ENCODE measurements around the gene CBARP. TPM values are rescaled to one million over a fixed set of nuclear protein-coding genes. Genes with fewer than 3 reads are reported as not detected.
A peak's percentile ranks its signal among the peaks of the same experiment; 100 is the strongest.

The CBARP gene
- total and polyA plus RNA-seq, 2 of the 13 experiments (the other 11 are each of a cell fraction or from before 2014, with no cell fraction given) = 1.2 to 1.4 TPM

- TF ChIP-seq ZBTB46 (CRISPR knock-in tag; IDR thresholded peaks at IDR 0.05; ENCODE audit: borderline replicate concordance) (no peak), HOXA5 (CRISPR knock-in tag; IDR thresholded peaks at IDR 0.05) (0 out of 2 replicates have a peak, but pooled peaks have one; percentile 3), HNRNPH1 (optimal IDR thresholded peaks at IDR 0.05; ENCODE audit: low read depth, low read length) (no peak), ZSCAN31 (CRISPR knock-in tag; IDR thresholded peaks at IDR 0.05; ENCODE audit: low read depth) (0 out of 2 replicates have a peak, but pooled peaks have one; percentile 20), BRF2 (CRISPR knock-in tag; IDR thresholded peaks at IDR 0.05) (no peak), GATAD1 (CRISPR knock-in tag; IDR thresholded peaks at IDR 0.05) (peak; percentile 91), FOSL2 (CRISPR knock-in tag; IDR thresholded peaks at IDR 0.05) (peak; percentile 29), ZNF770 (CRISPR knock-in tag; IDR thresholded peaks at IDR 0.05) (peak; percentile 76), MXI1 (IDR thresholded peaks at IDR 0.05; ENCODE audit: borderline replicate concordance, low read depth, low read length) (peak; percentile 93; the same call in 1 of the 3 replicates), ZNF557 (CRISPR knock-in tag; IDR thresholded peaks at IDR 0.05) (no peak), KLF11 (CRISPR knock-in tag; IDR thresholded peaks at IDR 0.05) (no peak), ZIK1 (CRISPR knock-in tag; IDR thresholded peaks at IDR 0.05; ENCODE audit: borderline replicate concordance, low read depth) (peak; percentile 70; the same call in 1 of the 2 replicates), SUZ12 (IDR thresholded peaks at IDR 0.05; ENCODE audit: low read depth, low read length) (peak; percentile 85), TFDP1 (CRISPR knock-in tag; IDR thresholded peaks at IDR 0.05; ENCODE audit: borderline replicate concordance) (peak; percentile 61; the same call in 1 of the 2 replicates), DR1 (CRISPR knock-in tag; IDR thresholded peaks at IDR 0.05) (peak; percentile 60; the same call in 1 of the 2 replicates), RNF2 (conservative IDR thresholded peaks at IDR 0.05; ENCODE audit: low read depth) (no peak), ATF7-NPFF (CRISPR knock-in tag; IDR thresholded peaks at IDR 0.05; ENCODE audit: low read depth) (peak; percentile 49; the same call in 1 of the 2 replicates), ZNF331 (CRISPR knock-in tag; IDR thresholded peaks at IDR 0.05) (peak; percentile 37; the same call in 1 of the 2 replicates), KDM3A (CRISPR knock-in tag; IDR thresholded peaks at IDR 0.05; ENCODE audit: low read depth) (peak; percentile 25; the same call in 1 of the 2 replicates), ZNF703 (CRISPR knock-in tag; IDR thresholded peaks at IDR 0.05; ENCODE audit: borderline replicate concordance) (no peak; the same call in 1 of the 2 replicates)
These were observed 3.8 kb upstream of the CBARP start, which contains the start of gene ATP5F1D (continued) for GRCh38 chr19:1241417-1242095.
